DOHH2 (cell line): ENCODE results near the gene BUB3.

ENCODE experiments used
- H3F3A ChIP-seq: fragments of 200-600 bp; sonication (generic), shearing (Covaris generic); 2 replicates; pipeline ENCODE4 v1.6.0; 2016; ENCODE audit warnings: antibody characterized with exemption, mild to moderate bottlenecking; ENCODE audit not compliant: control insufficient read depth, insufficient read depth
- H3K27ac ChIP-seq: fragments of 200-600 bp; sonication (generic); 2 replicates; pipeline ENCODE4 v1.5.1; 2014; ENCODE audit warnings: low read depth, mild to moderate bottlenecking, low read length, moderate library complexity
- H3K27me3 ChIP-seq: fragments of 200-600 bp; sonication (generic); 2 replicates; pipeline ENCODE4 v1.6.1; 2014; ENCODE audit warnings: mild to moderate bottlenecking, low read length, mixed read lengths; ENCODE audit not compliant: control insufficient read depth
- H3K36me3 ChIP-seq: fragments of 200-600 bp; sonication (generic); 2 replicates; pipeline ENCODE4 v1.6.1; 2014; ENCODE audit warnings: mild to moderate bottlenecking, low read length, moderate library complexity, mixed read lengths; ENCODE audit not compliant: control insufficient read depth
- H3K4me1 ChIP-seq: fragments of 200-600 bp; sonication (generic); 2 replicates; pipeline ENCODE4 v1.6.1; 2014; ENCODE audit warnings: mild to moderate bottlenecking, low read length, mixed read lengths; ENCODE audit not compliant: control insufficient read depth
- H3K4me2 ChIP-seq: fragments of 200-600 bp; sonication (generic); 2 replicates; pipeline ENCODE4 v1.6.0; 2014; ENCODE audit warnings: mild to moderate bottlenecking, low read length, moderate library complexity
- H3K4me3 ChIP-seq: fragments of 200-600 bp; sonication (generic); 2 replicates; pipeline ENCODE4 v1.5.1; 2014; ENCODE audit warnings: mild to moderate bottlenecking, low read length, mixed read lengths
- H3K79me2 ChIP-seq: fragments of 200-600 bp; sonication (generic); 2 replicates; pipeline ENCODE4 v1.6.1; 2014; ENCODE audit warnings: mild to moderate bottlenecking, low read length, mixed read lengths; ENCODE audit not compliant: control insufficient read depth
- H3K9me2 ChIP-seq: fragments of 200-600 bp; sonication (generic); replicated peaks from 2 replicates; pipeline ENCODE4 v1.6.1; 2014; ENCODE audit warnings: mild to moderate bottlenecking, low read length, mixed read lengths; ENCODE audit not compliant: control insufficient read depth
- H3K9me3 ChIP-seq: fragments of 200-600 bp; sonication (generic); 2 replicates; pipeline ENCODE4 v1.6.1; 2014; ENCODE audit warnings: antibody characterized with exemption, low read length, mixed read lengths; ENCODE audit not compliant: control insufficient read depth, insufficient read depth
- H4K20me1 ChIP-seq: fragments of 200-600 bp; sonication (generic); 2 replicates; pipeline ENCODE4 v1.6.0; 2014; ENCODE audit warnings: low read depth, mild to moderate bottlenecking, antibody characterized with exemption, low read length, moderate library complexity; ENCODE audit not compliant: control insufficient read depth, insufficient read depth
- EZH2phosphoT487 ChIP-seq: fragments of 200-600 bp; sonication (generic); IDR thresholded peaks from 2 replicates; pipeline ENCODE4 v1.6.1; 2017; ENCODE audit warnings: borderline replicate concordance, mild to moderate bottlenecking, antibody characterized with exemption, low read length, moderate library complexity, mixed read lengths
- TF ChIP-seq, protein P1 (sequence below): fragments of 200-600 bp; sonication (generic); IDR thresholded peaks from one replicate; pipeline ENCODE4 v1.5.1; 2014; ENCODE audit warnings: antibody characterized with exemption, mild to moderate bottlenecking, low read depth, low read length; ENCODE audit not compliant: poor library complexity, severe bottlenecking

Gene BUB3

GRCh38 chr10:123180101-123181090 lies 26.2 kb downstream of the BUB3 start:
- no peak overlapping the region for H3K27ac ChIP-seq
- H3K9me3 ChIP-seq = no peaks in the 10 kb centered on the region; the same call in 1 of the 2 replicates
- peaks cover 21% of the 10 kb centered on the region for H3K36me3 ChIP-seq
- H3K27me3 ChIP-seq = no peaks in the 10 kb centered on the region
- no peak overlapping the region for H3K4me3 ChIP-seq
- H3K79me2 ChIP-seq = no peaks in the 10 kb centered on the region
- H4K20me1 ChIP-seq = no peaks in the 10 kb centered on the region
- 0 out of 2 replicates have a peak, but pooled peaks cover 4% of the 10 kb centered on the region for H3F3A ChIP-seq
- H3K9me2 ChIP-seq = no peaks in the 10 kb centered on the region
- no peak overlapping the region for H3K4me2 ChIP-seq
- H3K4me1 ChIP-seq = no peaks in the 10 kb centered on the region
- TF ChIP-seq, protein P1, sequence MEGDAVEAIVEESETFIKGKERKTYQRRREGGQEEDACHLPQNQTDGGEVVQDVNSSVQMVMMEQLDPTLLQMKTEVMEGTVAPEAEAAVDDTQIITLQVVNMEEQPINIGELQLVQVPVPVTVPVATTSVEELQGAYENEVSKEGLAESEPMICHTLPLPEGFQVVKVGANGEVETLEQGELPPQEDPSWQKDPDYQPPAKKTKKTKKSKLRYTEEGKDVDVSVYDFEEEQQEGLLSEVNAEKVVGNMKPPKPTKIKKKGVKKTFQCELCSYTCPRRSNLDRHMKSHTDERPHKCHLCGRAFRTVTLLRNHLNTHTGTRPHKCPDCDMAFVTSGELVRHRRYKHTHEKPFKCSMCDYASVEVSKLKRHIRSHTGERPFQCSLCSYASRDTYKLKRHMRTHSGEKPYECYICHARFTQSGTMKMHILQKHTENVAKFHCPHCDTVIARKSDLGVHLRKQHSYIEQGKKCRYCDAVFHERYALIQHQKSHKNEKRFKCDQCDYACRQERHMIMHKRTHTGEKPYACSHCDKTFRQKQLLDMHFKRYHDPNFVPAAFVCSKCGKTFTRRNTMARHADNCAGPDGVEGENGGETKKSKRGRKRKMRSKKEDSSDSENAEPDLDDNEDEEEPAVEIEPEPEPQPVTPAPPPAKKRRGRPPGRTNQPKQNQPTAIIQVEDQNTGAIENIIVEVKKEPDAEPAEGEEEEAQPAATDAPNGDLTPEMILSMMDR = no peak

- H3K36me3 ChIP-seq = 0 out of 2 replicates have a peak, but pooled peaks cover 2% of the 10 kb centered on the region
- H3K4me1 ChIP-seq = no peaks in the 10 kb centered on the region
- H3K27ac ChIP-seq = no peak overlapping the region
- TF ChIP-seq, protein P1 = no peak
- no peak for TF ChIP-seq EZH2phosphoT487
- H3K4me3 ChIP-seq = no peak overlapping the region
- no peaks in the 10 kb centered on the region for H3K79me2 ChIP-seq
- H3K9me2 ChIP-seq = no peaks in the 10 kb centered on the region
- H3K27me3 ChIP-seq = no peaks in the 10 kb centered on the region
- peaks cover 3% of the 10 kb centered on the region; the same call in 1 of the 2 replicates for H3K9me3 ChIP-seq
- H3K4me2 ChIP-seq = no peak overlapping the region
- no peaks in the 10 kb centered on the region for H4K20me1 ChIP-seq
- H3F3A ChIP-seq = 0 out of 2 replicates have a peak, but pooled peaks cover 4% of the 10 kb centered on the region
Observed at GRCh38 chr10:123183724-123184123, 29.5 kb downstream of the BUB3 start.

DNA sequence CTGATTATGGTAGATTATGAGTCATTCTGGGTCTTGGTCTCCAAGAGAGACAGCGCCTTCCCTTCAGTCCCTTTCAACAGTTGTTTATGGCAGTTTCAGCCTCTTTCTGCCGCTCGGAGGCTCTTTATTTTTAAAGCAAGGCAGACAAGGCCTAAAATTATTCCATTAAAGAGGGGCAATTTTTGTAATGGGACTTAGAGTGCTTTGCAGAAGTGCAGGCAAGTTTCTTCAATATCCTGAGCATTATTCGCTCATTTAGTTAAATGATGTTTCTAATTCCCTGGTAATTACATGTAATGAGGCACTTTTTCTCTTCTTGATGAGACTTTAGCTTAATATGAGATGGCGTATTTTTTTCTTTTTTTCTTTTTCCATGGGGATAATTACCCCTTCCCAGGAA lies 33.6 kb downstream of the BUB3 start:
- H3K27ac ChIP-seq = no peak overlapping the region
- no peak overlapping the region for H3K4me2 ChIP-seq
- no peaks in the 10 kb centered on the region for H3K79me2 ChIP-seq
- H3K4me1 ChIP-seq = no peaks in the 10 kb centered on the region
- no peaks in the 10 kb centered on the region for H4K20me1 ChIP-seq
- H3K36me3 ChIP-seq = 0 out of 2 replicates have a peak, but pooled peaks cover 2% of the 10 kb centered on the region
- TF ChIP-seq EZH2phosphoT487 = no peak
- TF ChIP-seq, protein P1 = no peak
- H3K9me3 ChIP-seq = peaks cover 3% of the 10 kb centered on the region; the same call in 1 of the 2 replicates
- no peaks in the 10 kb centered on the region for H3K27me3 ChIP-seq
- no peak overlapping the region for H3K4me3 ChIP-seq
- H3K9me2 ChIP-seq = no peaks in the 10 kb centered on the region
- H3F3A ChIP-seq = no peaks in the 10 kb centered on the region
